SK-N-SH (cell line): ENCODE measurements around the gene CTNNA3. TPM values are rescaled to one million over a fixed set of nuclear protein-coding genes. Genes with fewer than 3 reads are reported as not detected.

Experiments used
- CTCF ChIA-PET: fragments of 300-600, 350-600 bp; formaldehyde crosslinking; extraction: SDS; loops from one replicate; lab custom pipeline; 2021; lab: Yijun Ruan, JAX
- POLR2A ChIA-PET: fragments of 350-600 bp; sonication (Branson Sonifier 250); formaldehyde crosslinking; extraction: SDS; loops from one replicate; lab custom pipeline; 2020; ENCODE audit warnings: antibody characterized with exemption, inconsistent platforms; lab: Yijun Ruan, JAX
- DNase-seq: peaks from one replicate; pipeline ENCODE4 v3.0.0; 2012
- H2AFZ ChIP-seq: fragments of 200-600 bp; sonication (generic); 2 replicates; pipeline ENCODE4 v1.8.1; 2016; ENCODE audit warnings: antibody characterized with exemption, mild to moderate bottlenecking, low read depth
- H3F3A ChIP-seq: fragments of 200-600 bp; sonication (generic); replicated peaks from 2 replicates; pipeline ENCODE3; 2016; ENCODE audit warnings: antibody characterized with exemption, mild to moderate bottlenecking; ENCODE audit not compliant: insufficient read depth
- H3K27ac ChIP-seq, 2 experiments: fragments of 200-500 bp in 1 of 2; fragments of 200-600 bp in 1 of 2; sonication (Bioruptor generic) in 1 of 2; sonication (generic), shearing (Covaris generic) in 1 of 2; 2 replicates each; pipeline versions ENCODE4 v1.5.1 to v1.6.1; 2014 to 2016; ENCODE audit warnings: low read depth in 2 of 2, inconsistent platforms in 1 of 2, low read length in 1 of 2, mild to moderate bottlenecking in 1 of 2, mixed read lengths in 1 of 2
- H3K27me3 ChIP-seq: fragments of 200-600 bp; sonication (generic), shearing (Covaris generic); 2 replicates; pipeline ENCODE4 v1.6.1; 2016; ENCODE audit warnings: mixed run types; ENCODE audit not compliant: insufficient read depth
- H3K36me3 ChIP-seq, 2 experiments: fragments of 200-500 bp in 1 of 2; fragments of 200-600 bp in 1 of 2; sonication (Bioruptor generic) in 1 of 2; sonication (generic) in 1 of 2; replicated peaks in 1 of 2; 2 replicates each; pipeline versions ENCODE3 to v1.5.1; 2014 to 2016; ENCODE audit warnings: low read length in 1 of 2, mild to moderate bottlenecking in 1 of 2; ENCODE audit not compliant: insufficient read depth in 2 of 2, control insufficient read depth in 1 of 2
- H3K4me1 ChIP-seq, 2 experiments: fragments of 200-500 bp in 1 of 2; fragments of 200-600 bp in 1 of 2; sonication (Bioruptor generic) in 1 of 2; sonication (generic), shearing (Covaris generic) in 1 of 2; 2 replicates each; pipeline versions ENCODE4 v1.5.1 to v1.6.1; 2014 to 2016; ENCODE audit warnings: low read depth in 1 of 2, low read length in 1 of 2, mixed run types in 1 of 2; ENCODE audit not compliant: insufficient read depth in 2 of 2, control insufficient read depth in 1 of 2
- H3K4me2 ChIP-seq: fragments of 200-600 bp; sonication (generic), shearing (Covaris generic); 2 replicates; pipeline ENCODE4 v1.6.1; 2017; ENCODE audit warnings: mixed run types
- H3K4me3 ChIP-seq, 2 experiments: fragments of 200-500 bp in 1 of 2; fragments of 200-600 bp in 1 of 2; sonication (Bioruptor generic) in 1 of 2; sonication (generic), shearing (Covaris generic) in 1 of 2; 2 replicates each; pipeline versions ENCODE4 v1.5.1 to v1.8.1; 2014 to 2016; ENCODE audit warnings: low read depth in 2 of 2, inconsistent platforms in 1 of 2, low read length in 1 of 2, mild to moderate bottlenecking in 1 of 2, mixed read lengths in 1 of 2, moderate library complexity in 1 of 2
- H3K79me2 ChIP-seq: fragments of 200-600 bp; sonication (generic); 2 replicates; pipeline ENCODE4 v1.8.1; 2017; ENCODE audit warnings: mild to moderate bottlenecking; ENCODE audit not compliant: insufficient read depth
- H3K9ac ChIP-seq: fragments of 200-600 bp; sonication (generic); 2 replicates; pipeline ENCODE4 v1.6.1; 2017; ENCODE audit warnings: mixed run types
- H3K9me2 ChIP-seq: fragments of 200-600 bp; sonication (generic); 2 replicates; pipeline ENCODE4 v1.6.1; 2017; ENCODE audit warnings: mixed run types
- H3K9me3 ChIP-seq: fragments of 200-600 bp; sonication (generic); 2 replicates; pipeline ENCODE4 v1.6.1; 2017; ENCODE audit warnings: mixed run types, mild to moderate bottlenecking, moderate library complexity
- H4K20me1 ChIP-seq: fragments of 200-600 bp; sonication (generic); 2 replicates; pipeline ENCODE4 v1.6.1; 2017; ENCODE audit warnings: mild to moderate bottlenecking, mixed run types; ENCODE audit not compliant: insufficient read depth
- ELF1 ChIP-seq: IDR thresholded peaks from 2 replicates; pipeline ENCODE4 v1.4.0; 2012
- FOSL2 ChIP-seq: IDR thresholded peaks from 2 replicates; pipeline ENCODE4 v1.4.0; 2012; ENCODE audit warnings: low read depth, mild to moderate bottlenecking, moderate library complexity, borderline replicate concordance
- FOXJ3 ChIP-seq: sonication (generic); formaldehyde crosslinking; IDR thresholded peaks from 2 replicates; pipeline ENCODE4 v1.5.1; 2020; ENCODE audit warnings: mild to moderate bottlenecking, missing genetic modification reagents
- FOXM1 ChIP-seq: IDR thresholded peaks from 2 replicates; pipeline ENCODE4 v1.4.0; 2012; ENCODE audit warnings: low read depth, mild to moderate bottlenecking
- GABPA ChIP-seq: IDR thresholded peaks from 2 replicates; pipeline ENCODE4 v1.4.0; 2012; ENCODE audit warnings: low read depth, mild to moderate bottlenecking
- JUND ChIP-seq: IDR thresholded peaks from 2 replicates; pipeline ENCODE4 v1.4.0; 2012
- NFIC ChIP-seq: IDR thresholded peaks from 2 replicates; pipeline ENCODE4 v1.4.0; 2012; ENCODE audit warnings: borderline replicate concordance
- POLR2AphosphoS5 ChIP-seq: IDR thresholded peaks from 2 replicates; pipeline ENCODE4 v1.6.1; 2012; ENCODE audit warnings: low read depth, low read length
- RCOR1 ChIP-seq: fragments of 150-350 bp; IDR thresholded peaks from 2 replicates; pipeline ENCODE4 v1.6.1; 2017; ENCODE audit warnings: antibody characterized with exemption, low read length
- RFX5 ChIP-seq: IDR thresholded peaks from 2 replicates; pipeline ENCODE4 v1.6.1; 2012; ENCODE audit warnings: mild to moderate bottlenecking, improper control_type of control experiment, low read length
- RXRA ChIP-seq: IDR thresholded peaks from 2 replicates; pipeline ENCODE4 v1.4.0; 2012; ENCODE audit warnings: low read depth, mild to moderate bottlenecking, borderline replicate concordance
- SMC3 ChIP-seq: IDR thresholded peaks from 2 replicates; pipeline ENCODE4 v1.6.1; 2012; ENCODE audit warnings: low read depth, low read length, improper control_type of control experiment
- TAF1 ChIP-seq: IDR thresholded peaks from 2 replicates; pipeline ENCODE4 v1.6.1; 2012; ENCODE audit warnings: low read depth, mild to moderate bottlenecking, low read length, moderate library complexity, borderline replicate concordance
- TEAD4 ChIP-seq: IDR thresholded peaks from 2 replicates; pipeline ENCODE4 v1.4.0; 2012; ENCODE audit warnings: mild to moderate bottlenecking, borderline replicate concordance; ENCODE audit not compliant: insufficient read depth
- YY1 ChIP-seq: IDR thresholded peaks from 2 replicates; pipeline ENCODE4 v1.4.0; 2012; ENCODE audit warnings: low read depth, mild to moderate bottlenecking
- WGBS: methylation state at CpG from one replicate; pipeline ENCODE4 v1.1.6; 2017; ENCODE audit warnings: low lambda C conversion rate; 5-methylcytosine and 5-hydroxymethylcytosine counted together
- polyA plus RNA-seq, 3 experiments: library from polyadenylated mRNA; depleted of rRNA; stranded (reverse); fragments of >200 nt; gene quantifications; 2 replicates each; pipeline ENCODE4 v1.2.3, GENCODE V29; 2012
- TF ChIP-seq, protein P1 (sequence below): IDR thresholded peaks from 2 replicates; pipeline ENCODE4 v1.4.0; 2012; ENCODE audit warnings: low read depth, borderline replicate concordance
- TF ChIP-seq, protein P2 (sequence below): IDR thresholded peaks from 2 replicates; pipeline ENCODE4 v1.6.1; 2012; ENCODE audit warnings: mild to moderate bottlenecking, low read depth, low read length, moderate library complexity
- TF ChIP-seq, protein P3 (sequence below): fragments of 150-350 bp; IDR thresholded peaks from 2 replicates; pipeline ENCODE4 v1.6.1; 2016; ENCODE audit warnings: mild to moderate bottlenecking, low read depth, low read length
- TF ChIP-seq, protein P4 (sequence below): IDR thresholded peaks from 2 replicates; pipeline ENCODE4 v1.4.0; 2012; ENCODE audit warnings: low read depth

Gene CTNNA3
- polyA plus RNA-seq, 1 of the 3 experiments (the other 2 are of a cell fraction): not detected

DNA sequence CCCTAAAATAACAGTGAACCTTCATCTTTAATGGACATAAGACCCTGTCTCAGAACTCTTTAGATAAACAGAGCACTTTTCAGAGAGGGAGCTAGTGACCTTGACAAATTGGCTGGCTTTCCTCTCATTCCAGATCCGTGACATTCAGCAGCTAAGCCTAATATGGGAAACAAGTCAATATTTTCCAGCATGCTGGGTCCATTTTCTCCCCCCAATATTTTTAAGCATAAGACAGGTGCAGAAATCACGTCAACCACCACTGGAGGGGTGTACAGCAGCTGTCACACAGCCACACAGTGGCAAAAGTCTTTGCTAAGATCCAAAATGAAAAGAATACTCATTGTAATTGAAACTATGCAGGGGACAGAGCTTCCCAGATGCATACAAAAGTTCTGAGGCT, 744.1 kb downstream of the CTNNA3 start:
- no peak overlapping the region for H3K4me2 ChIP-seq
- no peaks in the 10 kb centered on the region for H3K4me1 ChIP-seq
- POLR2A ChIA-PET: no interaction called here
- no peaks in the 10 kb centered on the region for H3K9me2 ChIP-seq
- H3K27me3 ChIP-seq: no peaks in the 10 kb centered on the region
- no peaks in the 10 kb centered on the region for H3K79me2 ChIP-seq
- 3% methylated on average over 2 of the region's 2 CpGs for WGBS
- DNase-seq: no peak
- TF ChIP-seq RFX5 (no peak), JUND (no peak), RCOR1 (no peak), NFIC (no peak), POLR2AphosphoS5 (no peak)
- TF ChIP-seq, protein P1, sequence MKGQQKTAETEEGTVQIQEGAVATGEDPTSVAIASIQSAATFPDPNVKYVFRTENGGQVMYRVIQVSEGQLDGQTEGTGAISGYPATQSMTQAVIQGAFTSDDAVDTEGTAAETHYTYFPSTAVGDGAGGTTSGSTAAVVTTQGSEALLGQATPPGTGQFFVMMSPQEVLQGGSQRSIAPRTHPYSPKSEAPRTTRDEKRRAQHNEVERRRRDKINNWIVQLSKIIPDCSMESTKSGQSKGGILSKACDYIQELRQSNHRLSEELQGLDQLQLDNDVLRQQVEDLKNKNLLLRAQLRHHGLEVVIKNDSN: no peak
- no peaks in the 10 kb centered on the region for H4K20me1 ChIP-seq
- H2AFZ ChIP-seq: no peak overlapping the region
- no peaks in the 10 kb centered on the region for H3K36me3 ChIP-seq
- CTCF ChIA-PET: interaction anchor here (3.0 kb wide), 1 partner anchor 26 kb away, joined by 8 read pairs; the partner anchor contains the start of gene LRRTM3
- H3K27ac ChIP-seq: no peak overlapping the region
- no peaks in the 10 kb centered on the region for H3F3A ChIP-seq
- H3K9me3 ChIP-seq: no peaks in the 10 kb centered on the region
- H3K9ac ChIP-seq: no peak overlapping the region
- H3K4me3 ChIP-seq: no peak overlapping the region

DNA sequence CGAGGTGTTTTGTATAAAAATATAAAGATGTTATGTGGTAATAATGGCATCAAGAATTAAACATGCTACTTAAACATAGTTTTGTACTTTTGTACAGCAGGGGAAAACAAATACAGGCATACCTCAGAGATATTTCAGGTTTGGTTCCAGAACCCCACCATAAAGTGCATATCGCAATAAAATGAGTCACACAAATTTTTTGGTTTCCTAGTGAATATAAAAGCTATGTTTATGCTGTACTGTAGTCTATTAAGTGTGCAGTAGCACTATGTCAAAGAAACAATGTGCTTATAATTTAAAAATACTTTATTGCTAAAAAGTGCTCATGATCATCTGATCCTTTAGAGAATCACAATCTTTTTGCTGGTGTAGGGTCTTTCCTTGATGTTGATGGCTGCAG, 752.4 kb downstream of the CTNNA3 start:
- CTCF ChIA-PET: interaction anchor here (1.3 kb wide), 1 partner anchor 18 kb away, joined by 3 read pairs; the partner anchor contains the start of gene LRRTM3

More for the DNA sequence above, 752.4 kb downstream of the CTNNA3 start:
- Histone ChIP-seq H3K9me2 (no peaks in the 10 kb centered on the region), H4K20me1 (no peaks in the 10 kb centered on the region), H3K4me3 (no peak overlapping the region), H3K9ac (no peak overlapping the region), H3K36me3 (no peaks in the 10 kb centered on the region), H2AFZ (no peak overlapping the region), H3K9me3 (no peaks in the 10 kb centered on the region), H3K27me3 (no peaks in the 10 kb centered on the region), H3F3A (no peaks in the 10 kb centered on the region), H3K4me1 (no peaks in the 10 kb centered on the region), H3K27ac (no peak overlapping the region), H3K79me2 (no peaks in the 10 kb centered on the region), H3K4me2 (no peak overlapping the region)
- TF ChIP-seq, protein P2, sequence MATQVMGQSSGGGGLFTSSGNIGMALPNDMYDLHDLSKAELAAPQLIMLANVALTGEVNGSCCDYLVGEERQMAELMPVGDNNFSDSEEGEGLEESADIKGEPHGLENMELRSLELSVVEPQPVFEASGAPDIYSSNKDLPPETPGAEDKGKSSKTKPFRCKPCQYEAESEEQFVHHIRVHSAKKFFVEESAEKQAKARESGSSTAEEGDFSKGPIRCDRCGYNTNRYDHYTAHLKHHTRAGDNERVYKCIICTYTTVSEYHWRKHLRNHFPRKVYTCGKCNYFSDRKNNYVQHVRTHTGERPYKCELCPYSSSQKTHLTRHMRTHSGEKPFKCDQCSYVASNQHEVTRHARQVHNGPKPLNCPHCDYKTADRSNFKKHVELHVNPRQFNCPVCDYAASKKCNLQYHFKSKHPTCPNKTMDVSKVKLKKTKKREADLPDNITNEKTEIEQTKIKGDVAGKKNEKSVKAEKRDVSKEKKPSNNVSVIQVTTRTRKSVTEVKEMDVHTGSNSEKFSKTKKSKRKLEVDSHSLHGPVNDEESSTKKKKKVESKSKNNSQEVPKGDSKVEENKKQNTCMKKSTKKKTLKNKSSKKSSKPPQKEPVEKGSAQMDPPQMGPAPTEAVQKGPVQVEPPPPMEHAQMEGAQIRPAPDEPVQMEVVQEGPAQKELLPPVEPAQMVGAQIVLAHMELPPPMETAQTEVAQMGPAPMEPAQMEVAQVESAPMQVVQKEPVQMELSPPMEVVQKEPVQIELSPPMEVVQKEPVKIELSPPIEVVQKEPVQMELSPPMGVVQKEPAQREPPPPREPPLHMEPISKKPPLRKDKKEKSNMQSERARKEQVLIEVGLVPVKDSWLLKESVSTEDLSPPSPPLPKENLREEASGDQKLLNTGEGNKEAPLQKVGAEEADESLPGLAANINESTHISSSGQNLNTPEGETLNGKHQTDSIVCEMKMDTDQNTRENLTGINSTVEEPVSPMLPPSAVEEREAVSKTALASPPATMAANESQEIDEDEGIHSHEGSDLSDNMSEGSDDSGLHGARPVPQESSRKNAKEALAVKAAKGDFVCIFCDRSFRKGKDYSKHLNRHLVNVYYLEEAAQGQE: no peak
- TF ChIP-seq RFX5 (no peak), YY1 (no peak), RCOR1 (no peak), RXRA (no peak), FOXJ3 (CRISPR knock-in tag) (no peak), TAF1 (no peak), ELF1 (no peak), FOXM1 (no peak), TEAD4 (no peak), SMC3 (no peak), FOSL2 (no peak), POLR2AphosphoS5 (no peak), GABPA (no peak)
- TF ChIP-seq, protein P3, sequence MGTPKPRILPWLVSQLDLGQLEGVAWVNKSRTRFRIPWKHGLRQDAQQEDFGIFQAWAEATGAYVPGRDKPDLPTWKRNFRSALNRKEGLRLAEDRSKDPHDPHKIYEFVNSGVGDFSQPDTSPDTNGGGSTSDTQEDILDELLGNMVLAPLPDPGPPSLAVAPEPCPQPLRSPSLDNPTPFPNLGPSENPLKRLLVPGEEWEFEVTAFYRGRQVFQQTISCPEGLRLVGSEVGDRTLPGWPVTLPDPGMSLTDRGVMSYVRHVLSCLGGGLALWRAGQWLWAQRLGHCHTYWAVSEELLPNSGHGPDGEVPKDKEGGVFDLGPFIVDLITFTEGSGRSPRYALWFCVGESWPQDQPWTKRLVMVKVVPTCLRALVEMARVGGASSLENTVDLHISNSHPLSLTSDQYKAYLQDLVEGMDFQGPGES: no peak
- TF ChIP-seq, protein P4, sequence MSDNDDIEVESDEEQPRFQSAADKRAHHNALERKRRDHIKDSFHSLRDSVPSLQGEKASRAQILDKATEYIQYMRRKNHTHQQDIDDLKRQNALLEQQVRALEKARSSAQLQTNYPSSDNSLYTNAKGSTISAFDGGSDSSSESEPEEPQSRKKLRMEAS: no peak
- DNase-seq: no peak
- 6% methylated on average over 2 of the region's 2 CpGs for WGBS
- POLR2A ChIA-PET: no interaction called here
